Pulmonary artery endothelial cell (primary cell): ENCODE measurements around the gene KLHL4. TPM values are rescaled to one million over a fixed set of nuclear protein-coding genes. Genes with fewer than 3 reads are reported as not detected.
"Not testable (repeated sequence)": the region's sequence is repeated elsewhere in the genome, so short reads cannot be mapped to it uniquely, and the experiment has no call there.

ENCODE experiments used
- DNase-seq: peaks from one replicate; pipeline ENCODE4 v3.0.0-alpha.2; 2011; ENCODE audit warnings: low read depth, low spot score
- total RNA-seq: library from RNA; depleted of rRNA; stranded (reverse); fragments of >200 nt; gene quantifications from 2 replicates; pipeline ENCODE4 v1.2.3, GENCODE V29; 2014

KLHL4 gene, protein sequence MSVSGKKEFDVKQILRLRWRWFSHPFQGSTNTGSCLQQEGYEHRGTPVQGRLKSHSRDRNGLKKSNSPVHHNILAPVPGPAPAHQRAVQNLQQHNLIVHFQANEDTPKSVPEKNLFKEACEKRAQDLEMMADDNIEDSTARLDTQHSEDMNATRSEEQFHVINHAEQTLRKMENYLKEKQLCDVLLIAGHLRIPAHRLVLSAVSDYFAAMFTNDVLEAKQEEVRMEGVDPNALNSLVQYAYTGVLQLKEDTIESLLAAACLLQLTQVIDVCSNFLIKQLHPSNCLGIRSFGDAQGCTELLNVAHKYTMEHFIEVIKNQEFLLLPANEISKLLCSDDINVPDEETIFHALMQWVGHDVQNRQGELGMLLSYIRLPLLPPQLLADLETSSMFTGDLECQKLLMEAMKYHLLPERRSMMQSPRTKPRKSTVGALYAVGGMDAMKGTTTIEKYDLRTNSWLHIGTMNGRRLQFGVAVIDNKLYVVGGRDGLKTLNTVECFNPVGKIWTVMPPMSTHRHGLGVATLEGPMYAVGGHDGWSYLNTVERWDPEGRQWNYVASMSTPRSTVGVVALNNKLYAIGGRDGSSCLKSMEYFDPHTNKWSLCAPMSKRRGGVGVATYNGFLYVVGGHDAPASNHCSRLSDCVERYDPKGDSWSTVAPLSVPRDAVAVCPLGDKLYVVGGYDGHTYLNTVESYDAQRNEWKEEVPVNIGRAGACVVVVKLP
- total RNA-seq: 33.9 and 34.6 TPM in 2 replicates

- peak; percentile 75 for DNase-seq
Observed at GRCh38 chrX:87517571-87518141, at the start of gene KLHL4. TSS of gene KLHL4 (plus strand) at chrX:87517802. CDS start at chrX:87517894, 92 bp downstream.

DNA sequence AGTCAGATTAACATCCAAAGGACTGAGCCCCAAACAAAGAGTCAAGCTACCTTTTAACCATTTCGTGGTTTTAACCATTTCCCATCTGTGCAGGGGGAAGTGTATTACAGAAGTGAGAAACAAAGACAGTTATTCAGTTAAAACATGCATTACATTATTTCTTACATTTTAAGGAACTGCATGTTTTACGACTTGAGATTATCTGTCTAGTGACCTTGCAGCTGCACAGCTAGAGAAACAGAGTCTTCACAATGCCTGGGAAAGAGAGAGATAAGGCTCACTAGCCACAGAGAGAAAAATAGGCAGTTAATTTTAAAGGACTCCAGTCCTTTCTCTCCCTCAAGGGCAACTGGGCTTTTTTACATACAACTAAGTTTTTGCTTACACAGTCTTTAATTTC, 48.7 kb upstream of the KLHL4 start:
- no peak for DNase-seq

DNA sequence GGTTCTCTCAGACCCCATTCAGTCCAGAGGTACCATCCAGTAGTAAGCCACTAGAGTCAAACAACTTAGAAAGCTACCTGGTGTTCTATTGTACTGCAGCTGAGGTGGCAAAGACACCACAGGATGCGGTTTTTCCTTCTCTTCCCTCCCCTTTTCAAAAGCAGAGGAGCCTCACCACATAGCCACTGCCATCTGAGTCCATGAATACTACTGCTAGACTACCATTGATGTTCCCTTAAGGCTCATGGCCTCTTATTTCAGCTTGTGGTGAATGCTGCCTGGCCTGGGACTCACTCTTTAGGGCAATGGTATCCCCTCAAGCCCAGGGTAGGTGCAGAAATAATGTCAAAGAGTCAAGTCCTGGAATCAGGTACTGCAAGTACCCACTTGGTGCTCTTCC, 41.8 kb upstream of the KLHL4 start:
- no peak for DNase-seq

GRCh38 chrX:87478703-87479102, 38.9 kb upstream of the KLHL4 start:
- not testable (repeated sequence) for DNase-seq

DNA sequence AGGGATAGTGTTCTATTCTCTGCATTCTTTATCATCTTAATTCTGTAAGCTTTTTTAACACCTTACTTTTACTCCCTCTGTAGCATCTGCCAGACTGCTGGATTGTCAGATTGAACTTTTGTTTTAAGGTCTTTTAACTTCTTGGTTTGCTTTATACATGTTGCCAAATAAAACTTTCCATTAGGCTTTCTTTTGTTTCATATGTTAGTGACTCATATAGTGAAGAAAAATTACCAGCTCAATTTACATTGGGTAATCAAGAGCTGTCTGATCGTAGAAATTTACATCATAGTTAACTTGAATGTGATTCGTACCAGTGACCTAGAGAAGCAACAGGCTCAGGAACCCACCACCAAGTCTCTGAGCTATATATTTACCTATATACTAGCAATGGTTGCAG, 28.5 kb upstream of the KLHL4 start:
- no peak for DNase-seq

GRCh38 chrX:87515836-87516235, 1.8 kb upstream of the KLHL4 start:
- no peak for DNase-seq

DNA sequence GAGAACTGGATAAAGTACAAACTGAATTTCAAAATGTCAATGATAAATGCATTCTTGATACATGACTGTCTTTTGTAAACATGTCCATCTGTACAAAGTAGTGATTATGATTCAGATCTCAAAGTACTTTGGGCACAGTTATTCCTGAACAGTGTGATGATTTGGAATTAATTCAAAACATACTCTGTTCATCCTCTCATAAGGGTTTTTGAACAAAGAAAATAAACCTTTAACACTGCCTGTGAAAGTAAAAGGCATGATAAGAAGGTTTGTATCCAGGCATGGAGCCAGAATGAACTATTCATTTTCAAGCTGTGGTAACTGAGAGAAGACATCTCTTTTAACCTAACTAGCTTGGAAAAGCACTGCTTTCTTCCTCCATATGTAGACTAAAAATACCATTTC, 883 bp upstream of the KLHL4 start:
- peak; percentile 41 for DNase-seq

DNA sequence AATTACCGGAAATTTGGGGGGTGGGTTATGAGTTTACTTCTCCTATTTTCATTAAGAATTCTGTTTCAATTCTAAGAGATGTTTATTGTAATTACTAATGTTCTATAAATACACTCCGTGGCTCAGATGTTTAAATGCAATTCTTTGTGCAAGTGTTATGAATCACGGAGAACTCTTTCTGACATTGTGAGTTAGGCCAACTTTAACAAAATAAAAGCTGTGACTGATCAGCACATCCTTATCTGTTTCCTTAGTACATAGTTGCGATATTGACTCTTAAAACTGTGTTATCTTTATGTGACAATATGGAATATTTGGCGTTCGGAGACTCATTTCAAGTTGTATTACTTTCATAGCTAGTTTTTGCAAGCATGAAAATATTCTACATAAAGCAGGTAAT, 902 bp downstream of the KLHL4 start:
- no peak for DNase-seq

GRCh38 chrX:87525771-87526229, 8.2 kb downstream of the KLHL4 start:
- no peak for DNase-seq

GRCh38 chrX:87526281-87526680, 8.7 kb downstream of the KLHL4 start:
- DNase-seq: no peak

DNA sequence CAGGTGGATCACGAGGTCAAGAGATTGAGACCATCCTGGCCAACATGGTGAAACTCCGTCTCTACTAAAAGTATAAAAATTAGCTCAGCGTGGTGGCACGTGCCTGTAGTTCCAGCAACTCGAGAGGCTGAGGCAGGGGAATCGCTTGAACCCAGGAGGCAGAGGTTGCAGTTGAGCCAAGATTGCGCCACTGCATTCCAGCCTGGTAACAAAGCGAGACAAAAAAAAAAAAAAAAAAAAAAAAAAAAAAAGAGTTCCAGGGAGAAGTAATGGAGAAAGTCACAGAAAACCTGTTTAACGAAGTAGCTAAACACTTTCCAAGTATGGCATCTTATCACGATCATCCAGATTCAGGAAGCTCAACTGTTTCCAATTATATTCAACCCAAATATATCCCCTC, 10.9 kb downstream of the KLHL4 start:
- no peak for DNase-seq

DNA sequence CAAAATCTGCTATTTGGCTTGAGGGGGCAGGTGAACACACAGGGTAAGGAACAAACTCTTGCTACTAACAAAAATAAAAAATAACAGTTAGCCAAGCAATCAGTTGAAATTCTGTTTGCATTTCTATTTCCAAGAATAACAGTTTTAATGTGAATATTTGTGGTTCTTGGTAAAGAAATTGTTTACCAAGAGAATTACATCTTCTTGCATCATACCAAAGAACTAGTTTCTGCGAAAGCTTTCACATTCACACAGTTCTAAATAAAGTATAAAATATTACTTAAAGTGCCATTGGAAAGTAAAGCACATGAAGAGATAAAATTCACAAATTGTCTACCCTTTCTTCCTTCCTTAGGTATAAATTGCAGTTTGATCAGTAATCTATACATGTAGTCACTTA, 54.4 kb downstream of the KLHL4 start:
- DNase-seq: no peak

DNA sequence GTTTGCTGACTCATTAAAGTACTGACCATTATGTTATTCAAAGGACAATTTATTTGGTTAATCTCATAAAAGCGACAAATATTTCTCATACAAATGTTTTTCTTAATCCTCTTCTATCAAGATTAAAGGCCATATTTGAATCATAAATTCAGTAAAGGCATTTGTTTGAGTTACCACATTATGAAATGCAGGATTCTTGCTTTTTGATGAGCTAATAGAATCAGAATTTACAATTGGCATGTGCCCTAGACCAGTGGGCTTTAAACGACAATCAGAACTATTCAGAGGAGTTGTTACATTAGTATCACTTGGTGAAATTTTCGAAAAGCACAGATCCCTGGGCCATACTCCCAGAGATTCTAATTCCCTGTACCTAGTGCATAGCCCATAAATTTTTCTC, 55.3 kb downstream of the KLHL4 start:
- DNase-seq: no peak

DNA sequence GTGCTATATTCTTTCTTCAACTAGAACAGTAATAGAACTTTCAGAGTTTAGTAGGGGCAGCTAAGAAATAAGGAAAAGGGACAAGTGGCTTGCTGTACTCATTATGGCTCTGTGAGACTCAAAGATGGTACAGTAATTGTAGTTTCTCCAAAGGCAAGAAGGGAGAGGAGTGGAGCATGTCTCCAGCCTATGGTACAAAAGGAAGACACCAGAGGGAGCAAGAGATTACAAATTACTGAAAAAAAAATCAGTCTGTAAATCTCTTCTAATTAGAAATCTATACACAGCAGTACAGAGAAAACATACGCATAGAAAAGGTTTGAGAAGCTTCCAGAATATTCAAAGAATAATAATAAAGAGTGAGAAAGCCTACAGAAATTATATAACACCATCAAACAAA, 61.4 kb downstream of the KLHL4 start:
- DNase-seq: no peak

GRCh38 chrX:87580862-87581261, 63.3 kb downstream of the KLHL4 start:
- no peak for DNase-seq

DNA sequence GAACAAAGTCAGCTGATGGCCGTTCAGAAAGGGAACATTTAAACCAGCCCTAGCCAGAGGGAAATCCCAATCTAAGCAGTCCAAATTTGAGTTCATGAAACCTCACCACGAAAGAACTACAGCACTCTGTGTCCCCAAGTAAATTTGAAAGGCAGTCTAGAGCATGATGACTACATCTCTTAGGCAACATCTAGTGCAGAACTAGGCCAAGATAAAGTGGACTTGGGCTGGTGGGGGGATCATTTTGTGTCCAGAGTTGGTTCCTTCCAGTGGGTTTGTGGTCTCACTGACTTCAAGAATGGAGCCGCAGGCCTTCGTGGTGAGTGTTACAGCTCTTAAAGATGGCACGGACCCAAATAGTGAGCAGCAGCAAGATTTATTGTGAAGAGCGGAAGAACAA, 64.9 kb downstream of the KLHL4 start:
- no peak for DNase-seq

- DNase-seq: no peak
Observed at GRCh38 chrX:87583679-87584078, 66.1 kb downstream of the KLHL4 start.

GRCh38 chrX:87616371-87616770, 98.8 kb downstream of the KLHL4 start:
- no peak for DNase-seq

- DNase-seq: no peak
Observed at GRCh38 chrX:87621697-87622096, 104.1 kb downstream of the KLHL4 start.

- DNase-seq: peak; percentile 39
Observed at GRCh38 chrX:87626996-87627395, 109.4 kb downstream of the KLHL4 start.

DNA sequence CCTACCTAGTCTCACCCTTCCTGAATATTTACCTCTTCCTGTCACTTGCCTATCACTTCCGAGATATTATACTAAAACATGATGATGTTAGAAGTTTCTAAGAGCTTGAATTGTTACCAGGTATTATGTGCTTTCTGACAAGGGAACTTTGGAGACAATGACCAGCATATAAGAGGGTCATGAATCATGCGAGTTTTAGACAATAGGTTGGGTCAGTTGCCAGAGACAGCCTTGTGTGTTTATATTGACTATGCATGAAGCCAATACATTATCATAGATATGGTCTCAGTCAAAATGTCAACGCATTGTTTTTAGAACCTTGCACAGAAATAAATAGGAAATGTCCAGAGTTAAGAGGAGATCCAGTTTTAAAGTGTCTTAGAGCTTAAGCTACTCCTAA, 116.8 kb downstream of the KLHL4 start:
- DNase-seq: peak; percentile 50

- DNase-seq: no peak
Observed at GRCh38 chrX:87636533-87636932, 118.9 kb downstream of the KLHL4 start.
